GM21526 (cell line): ENCODE data around the gene IFNA1.
"Not testable (repeated sequence)": the region's sequence is repeated elsewhere in the genome, so short reads cannot be mapped to it uniquely, and the experiment has no call there.

Source experiments
- ATAC-seq: cut with Tn5 transposase; IDR thresholded peaks from one replicate; pipeline ENCODE4 v1.9.1; 2021; ENCODE audit warnings: moderate library complexity; ENCODE audit not compliant: unreplicated experiment, low FRiP score

IFNA1 gene

GRCh38 chr9:21440139-21440538 is at the start of gene IFNA1:
TSS of gene IFNA1 (plus strand) at chr9:21440439. CDS start at chr9:21440508, 69 bp downstream.
- ATAC-seq: no peak

- peak; percentile 70 for ATAC-seq
Measured at GRCh38 chr9:21392270-21392669, 48.0 kb upstream of the IFNA1 start.

GRCh38 chr9:21395778-21396717 is 44.2 kb upstream of the IFNA1 start:
- peak; percentile 71 for ATAC-seq

GRCh38 chr9:21398955-21399489 is 41.2 kb upstream of the IFNA1 start:
- ATAC-seq: no peak

GRCh38 chr9:21399956-21400355 is 40.3 kb upstream of the IFNA1 start:
- ATAC-seq: no peak

- no peak for ATAC-seq
Measured at GRCh38 chr9:21402386-21403251, 37.6 kb upstream of the IFNA1 start.

GRCh38 chr9:21404146-21404545 is 36.1 kb upstream of the IFNA1 start:
- no peak for ATAC-seq

- ATAC-seq: no peak
Measured at GRCh38 chr9:21408817-21409216, 31.4 kb upstream of the IFNA1 start, which contains the start of gene IFNA8. TSS of gene IFNA8 (plus strand) at chr9:21409117. CDS start at chr9:21409177, 60 bp downstream.

- no peak for ATAC-seq
Measured at GRCh38 chr9:21412107-21412506, 28.1 kb upstream of the IFNA1 start.

- ATAC-seq: no peak
Measured at GRCh38 chr9:21413151-21413550, 27.1 kb upstream of the IFNA1 start.

- ATAC-seq: no peak
Measured at GRCh38 chr9:21413624-21414023, 26.6 kb upstream of the IFNA1 start.

- ATAC-seq: no peak
Measured at GRCh38 chr9:21414220-21414940, 25.9 kb upstream of the IFNA1 start.

GRCh38 chr9:21415493-21416267 is 24.6 kb upstream of the IFNA1 start:
- ATAC-seq: no peak

GRCh38 chr9:21428235-21428634 is 12.0 kb upstream of the IFNA1 start:
- ATAC-seq: no peak

GRCh38 chr9:21429191-21429590 is 11.0 kb upstream of the IFNA1 start:
- no peak for ATAC-seq

- peak; percentile 68 for ATAC-seq
Measured at GRCh38 chr9:21432672-21433425, 7.4 kb upstream of the IFNA1 start.

GRCh38 chr9:21434202-21435014 is 5.8 kb upstream of the IFNA1 start:
- ATAC-seq: no peak

- ATAC-seq: not testable (repeated sequence)
Measured at GRCh38 chr9:21435015-21435383, 5.2 kb upstream of the IFNA1 start.
